MG63 (cell line): ENCODE results near the gene RER1. TPM values are rescaled to one million over a fixed set of nuclear protein-coding genes. Genes with fewer than 3 reads are reported as not detected.

Source experiments
- DNase-seq: peaks from one replicate; pipeline ENCODE4 v3.0.0-alpha.2; 2020
- H3K27me3 ChIP-seq: fragments of 250-450 bp; sonication (Bioruptor Pico); 2 replicates; pipeline ENCODE4 v1.5.1; 2020; ENCODE audit warnings: mild to moderate bottlenecking, moderate library complexity
- H3K36me3 ChIP-seq: fragments of 250-450 bp; sonication (Bioruptor Pico); 2 replicates; pipeline ENCODE4 v1.5.1; 2020; ENCODE audit warnings: mild to moderate bottlenecking, moderate library complexity
- H3K4me3 ChIP-seq: fragments of 250-450 bp; sonication (Bioruptor Pico); 2 replicates; pipeline ENCODE4 v1.5.1; 2020; ENCODE audit warnings: mild to moderate bottlenecking, moderate library complexity
- H3K9me3 ChIP-seq: fragments of 250-450 bp; sonication (Bioruptor Pico); 2 replicates; pipeline ENCODE4 v1.5.1; 2020; ENCODE audit warnings: mild to moderate bottlenecking, moderate library complexity
- total RNA-seq: library from RNA; depleted of rRNA; stranded (reverse); fragments of >200 nt; shearing (Covaris generic); gene quantifications from 2 replicates; pipeline ENCODE4 v1.2.3, GENCODE V29; 2014; ENCODE audit warnings: low replicate concordance

RER1 gene
- total RNA-seq, 1 experiment from 2014 or later, result 60.4 TPM

GRCh38 chr1:2407991-2408275 lies 16.3 kb downstream of the RER1 start:
- H3K27me3 ChIP-seq, result no peaks in the 10 kb centered on the region
- H3K9me3 ChIP-seq, result no peaks in the 10 kb centered on the region
- no peak overlapping the region for H3K4me3 ChIP-seq
- peaks cover 29% of the 10 kb centered on the region for H3K36me3 ChIP-seq
- no peak for DNase-seq

- no peaks in the 10 kb centered on the region for H3K9me3 ChIP-seq
- peaks cover 24% of the 10 kb centered on the region for H3K36me3 ChIP-seq
- H3K4me3 ChIP-seq, result no peak overlapping the region
- H3K27me3 ChIP-seq, result no peaks in the 10 kb centered on the region
- no peak for DNase-seq
Measured at GRCh38 chr1:2408456-2408855, 16.8 kb downstream of the RER1 start.

- Histone ChIP-seq H3K9me3 (no peaks in the 10 kb centered on the region), H3K27me3 (no peaks in the 10 kb centered on the region), H3K36me3 (peaks cover 21% of the 10 kb centered on the region), H3K4me3 (no peak overlapping the region)
- DNase-seq, result no peak
Measured at GRCh38 chr1:2408859-2409276, 17.2 kb downstream of the RER1 start.

- no peak for DNase-seq
- no peak overlapping the region for H3K4me3 ChIP-seq
- no peaks in the 10 kb centered on the region for H3K9me3 ChIP-seq
- peaks cover 12% of the 10 kb centered on the region for H3K36me3 ChIP-seq
- H3K27me3 ChIP-seq, result no peaks in the 10 kb centered on the region
Measured at GRCh38 chr1:2409745-2410144, 18.1 kb downstream of the RER1 start.

GRCh38 chr1:2411801-2412394 lies 20.3 kb downstream of the RER1 start:
- DNase-seq, result peak; percentile 27

GRCh38 chr1:2412395-2412772 lies 20.7 kb downstream of the RER1 start, which contains the start of gene PEX10:
Gene PEX10, minus strand, starts transcription at chr1:2412564. Its CDS starts 62 bp downstream, at chr1:2412502.
- no peaks in the 10 kb centered on the region for H3K9me3 ChIP-seq
- no peaks in the 10 kb centered on the region for H3K27me3 ChIP-seq
- peaks cover 3% of the 10 kb centered on the region; the same call in 1 of the 2 replicates for H3K36me3 ChIP-seq
- DNase-seq, result peak; percentile 95
- H3K4me3 ChIP-seq, result peak within 1 kb of the TSS; percentile 75

More at GRCh38 chr1:2411801-2412394, 20.3 kb downstream of the RER1 start:
- H3K4me3 ChIP-seq, result peak overlapping the region; percentile 75
- H3K36me3 ChIP-seq, result peaks cover 3% of the 10 kb centered on the region; the same call in 1 of the 2 replicates
- no peaks in the 10 kb centered on the region for H3K9me3 ChIP-seq
- H3K27me3 ChIP-seq, result no peaks in the 10 kb centered on the region

- no peaks in the 10 kb centered on the region for H3K9me3 ChIP-seq
- peaks cover 4% of the 10 kb centered on the region for H3K27me3 ChIP-seq
- DNase-seq, result no peak
- peaks cover 3% of the 10 kb centered on the region; the same call in 1 of the 2 replicates for H3K36me3 ChIP-seq
- peak overlapping the region; percentile 75 for H3K4me3 ChIP-seq
Measured at GRCh38 chr1:2412773-2413494, 21.3 kb downstream of the RER1 start.

GRCh38 chr1:2413495-2414296 lies 22.1 kb downstream of the RER1 start:
- peaks cover 3% of the 10 kb centered on the region; the same call in 1 of the 2 replicates for H3K36me3 ChIP-seq
- no peaks in the 10 kb centered on the region for H3K9me3 ChIP-seq
- H3K27me3 ChIP-seq, result peaks cover 11% of the 10 kb centered on the region
- no peak for DNase-seq
- peak overlapping the region; percentile 75 for H3K4me3 ChIP-seq

GRCh38 chr1:2414297-2414958 lies 22.8 kb downstream of the RER1 start:
- Histone ChIP-seq H3K27me3 (peaks cover 18% of the 10 kb centered on the region), H3K9me3 (no peaks in the 10 kb centered on the region), H3K4me3 (no peak overlapping the region), H3K36me3 (peaks cover 3% of the 10 kb centered on the region; the same call in 1 of the 2 replicates)
- peak; percentile 46 for DNase-seq

- no peak overlapping the region for H3K4me3 ChIP-seq
- no peaks in the 10 kb centered on the region; the same call in 1 of the 2 replicates for H3K36me3 ChIP-seq
- H3K9me3 ChIP-seq, result no peaks in the 10 kb centered on the region
- H3K27me3 ChIP-seq, result peaks cover 18% of the 10 kb centered on the region
- no peak for DNase-seq
Measured at GRCh38 chr1:2415337-2415736, 23.7 kb downstream of the RER1 start.

- peaks cover 18% of the 10 kb centered on the region for H3K27me3 ChIP-seq
- H3K9me3 ChIP-seq, result no peaks in the 10 kb centered on the region
- H3K36me3 ChIP-seq, result no peaks in the 10 kb centered on the region
- no peak for DNase-seq
- H3K4me3 ChIP-seq, result no peak overlapping the region
Measured at GRCh38 chr1:2415801-2416208, 24.2 kb downstream of the RER1 start.

- no peaks in the 10 kb centered on the region for H3K9me3 ChIP-seq
- H3K4me3 ChIP-seq, result no peak overlapping the region
- H3K27me3 ChIP-seq, result peaks cover 18% of the 10 kb centered on the region
- DNase-seq, result no peak
- H3K36me3 ChIP-seq, result no peaks in the 10 kb centered on the region
Measured at GRCh38 chr1:2416403-2416802, 24.8 kb downstream of the RER1 start.

GRCh38 chr1:2417083-2417832 lies 25.6 kb downstream of the RER1 start:
- Histone ChIP-seq H3K9me3 (no peaks in the 10 kb centered on the region), H3K4me3 (no peak overlapping the region), H3K27me3 (peaks cover 18% of the 10 kb centered on the region), H3K36me3 (no peaks in the 10 kb centered on the region)
- DNase-seq, result no peak

GRCh38 chr1:2417833-2418225 lies 26.2 kb downstream of the RER1 start:
- Histone ChIP-seq H3K4me3 (no peak overlapping the region), H3K36me3 (no peaks in the 10 kb centered on the region), H3K27me3 (peaks cover 18% of the 10 kb centered on the region), H3K9me3 (peaks cover 4% of the 10 kb centered on the region; the same call in 1 of the 2 replicates)
- DNase-seq, result no peak

GRCh38 chr1:2418791-2419320 lies 27.2 kb downstream of the RER1 start:
- DNase-seq, result no peak
- Histone ChIP-seq H3K9me3 (peaks cover 10% of the 10 kb centered on the region; the same call in 1 of the 2 replicates), H3K4me3 (no peak overlapping the region), H3K27me3 (peaks cover 18% of the 10 kb centered on the region), H3K36me3 (no peaks in the 10 kb centered on the region)

- Histone ChIP-seq H3K36me3 (no peaks in the 10 kb centered on the region), H3K4me3 (no peak overlapping the region), H3K27me3 (peaks cover 18% of the 10 kb centered on the region), H3K9me3 (peaks cover 10% of the 10 kb centered on the region; the same call in 1 of the 2 replicates)
- DNase-seq, result no peak
Measured at GRCh38 chr1:2419416-2419815, 27.8 kb downstream of the RER1 start.
